Activated B cell treated with CpG ODN at 0.5 μM for 24 hours (primary cell): ENCODE data around the gene EVI5. TPM values are rescaled to one million over a fixed set of nuclear protein-coding genes. Genes with fewer than 3 reads are reported as not detected.
"Not testable (repeated sequence)": the region's sequence is repeated elsewhere in the genome, so short reads cannot be mapped to it uniquely, and the experiment has no call there.

ENCODE experiments used
- ATAC-seq: fragments of 200-7000 bp; cut with Tn5 transposase; one replicate; pipeline ENCODE4 v1.10.0; 2021; ENCODE audit warnings: low read depth, mild to moderate bottlenecking, moderate library complexity
- CTCF ChIA-PET: fragments of 350-600 bp; sonication (Branson Sonifier 250); formaldehyde crosslinking; loops from one replicate; lab custom pipeline; 2021; ENCODE audit warnings: antibody characterized with exemption; lab: Charles Lee
- POLR2A ChIA-PET: fragments of 350-600 bp; sonication (Branson Sonifier 250); formaldehyde crosslinking; loops from one replicate; lab custom pipeline; 2021; ENCODE audit warnings: antibody characterized with exemption; lab: Charles Lee
- DNase-seq: peaks from one replicate; pipeline ENCODE4 v3.0.0; 2022
- H3K27ac Mint-ChIP-seq: one replicate; pipeline ENCODE4 v1.8.0; 2020; ENCODE audit warnings: mixed read lengths
- H3K27me3 Mint-ChIP-seq: one replicate; pipeline ENCODE4 v1.8.0; 2021; ENCODE audit warnings: mixed read lengths
- H3K36me3 Mint-ChIP-seq: one replicate; pipeline ENCODE4 v1.8.0; 2021; ENCODE audit warnings: low read depth, mixed read lengths
- H3K4me1 Mint-ChIP-seq: one replicate; pipeline ENCODE4 v1.8.0; 2021; ENCODE audit warnings: mixed read lengths
- H3K4me3 Mint-ChIP-seq: one replicate; pipeline ENCODE4 v1.8.0; 2020; ENCODE audit warnings: mild to moderate bottlenecking, mixed read lengths
- H3K9me3 Mint-ChIP-seq: one replicate; pipeline ENCODE4 v1.8.0; 2020; ENCODE audit warnings: mixed read lengths
- intact Hi-C: fragments of 100-400 bp; cut with micrococcal nuclease; formaldehyde crosslinking; loops from one replicate; pipeline ENCODE4 v1.15.1; 2024
- total RNA-seq: library from RNA; stranded (reverse); gene quantifications from 2 replicates; pipeline ENCODE4 v1.2.3, GENCODE V29; 2022
- TF ChIP-seq, protein P1 (sequence below): fragments of 200-600 bp; IDR thresholded peaks from one replicate; pipeline ENCODE4 v1.8.0; 2022; ENCODE audit warnings: antibody characterized with exemption, mild to moderate bottlenecking

The EVI5 gene
- total RNA-seq, 1 donor from 2014 or later, result 27.4 TPM

DNA sequence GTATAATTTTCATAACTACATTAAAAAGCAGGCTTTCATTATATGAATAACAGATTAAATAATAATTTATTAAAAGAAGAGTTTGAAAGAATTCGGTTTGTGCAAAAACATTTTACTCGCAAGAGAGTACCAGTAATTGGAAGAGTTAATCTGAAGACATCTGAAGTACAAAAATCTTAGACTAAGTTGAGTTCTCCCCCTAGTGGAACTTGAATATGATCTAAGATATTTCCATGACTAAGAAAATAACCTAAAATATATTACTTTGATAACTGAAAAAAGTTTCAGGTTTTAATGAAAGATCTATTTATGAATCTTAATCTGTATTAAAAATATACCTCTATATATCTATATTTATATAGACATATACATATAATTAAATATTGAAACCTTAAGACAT lies 185.7 kb downstream of the EVI5 start:
- ATAC-seq, result no peak
- H3K4me3 Mint-ChIP-seq, result no peak overlapping the region
- peaks cover 2% of the 10 kb centered on the region for H3K9me3 Mint-ChIP-seq
- H3K36me3 Mint-ChIP-seq, result peaks cover 4% of the 10 kb centered on the region
- H3K4me1 Mint-ChIP-seq, result no peaks in the 10 kb centered on the region
- no peak overlapping the region for H3K27ac Mint-ChIP-seq
- TF ChIP-seq, protein P1, sequence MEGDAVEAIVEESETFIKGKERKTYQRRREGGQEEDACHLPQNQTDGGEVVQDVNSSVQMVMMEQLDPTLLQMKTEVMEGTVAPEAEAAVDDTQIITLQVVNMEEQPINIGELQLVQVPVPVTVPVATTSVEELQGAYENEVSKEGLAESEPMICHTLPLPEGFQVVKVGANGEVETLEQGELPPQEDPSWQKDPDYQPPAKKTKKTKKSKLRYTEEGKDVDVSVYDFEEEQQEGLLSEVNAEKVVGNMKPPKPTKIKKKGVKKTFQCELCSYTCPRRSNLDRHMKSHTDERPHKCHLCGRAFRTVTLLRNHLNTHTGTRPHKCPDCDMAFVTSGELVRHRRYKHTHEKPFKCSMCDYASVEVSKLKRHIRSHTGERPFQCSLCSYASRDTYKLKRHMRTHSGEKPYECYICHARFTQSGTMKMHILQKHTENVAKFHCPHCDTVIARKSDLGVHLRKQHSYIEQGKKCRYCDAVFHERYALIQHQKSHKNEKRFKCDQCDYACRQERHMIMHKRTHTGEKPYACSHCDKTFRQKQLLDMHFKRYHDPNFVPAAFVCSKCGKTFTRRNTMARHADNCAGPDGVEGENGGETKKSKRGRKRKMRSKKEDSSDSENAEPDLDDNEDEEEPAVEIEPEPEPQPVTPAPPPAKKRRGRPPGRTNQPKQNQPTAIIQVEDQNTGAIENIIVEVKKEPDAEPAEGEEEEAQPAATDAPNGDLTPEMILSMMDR, result no peak
- CTCF ChIA-PET, result interaction anchor here (0.9 to 4.1 kb wide), 4 partner anchors 25 to 289 kb away, joined by 3 to 19 read pairs (median 7); no protein-coding TSS in a partner anchor
- intact Hi-C loops, result loop anchor here (1.0 to 2.0 kb wide), 4 partner anchors 62 to 289 kb away; partner anchors contain the start of gene GFI1
- H3K27me3 Mint-ChIP-seq, result no peaks in the 10 kb centered on the region
- no peak for DNase-seq
- POLR2A ChIA-PET, result no interaction called here

- POLR2A ChIA-PET, result not testable (repeated sequence)
Measured at GRCh38 chr1:92589361-92589760, 195.5 kb downstream of the EVI5 start.

GRCh38 chr1:92587445-92587844 lies 197.5 kb downstream of the EVI5 start:
- Mint-ChIP-seq H3K4me1 (no peaks in the 10 kb centered on the region), H3K4me3 (no peak overlapping the region)
- no peak for DNase-seq

More at GRCh38 chr1:92589361-92589760, 195.5 kb downstream of the EVI5 start:
- H3K36me3 Mint-ChIP-seq, result peaks cover 33% of the 10 kb centered on the region
- intact Hi-C loops, result loop anchor here (10.0 kb wide), 1 partner anchor 55 kb away; no protein-coding TSS in a partner anchor
- DNase-seq, ATAC-seq, CTCF ChIA-PET, H3K4me3 Mint-ChIP-seq, H3K9me3 Mint-ChIP-seq, H3K27ac Mint-ChIP-seq, H3K27me3 Mint-ChIP-seq, H3K4me1 Mint-ChIP-seq: not testable (repeated sequence)

DNA sequence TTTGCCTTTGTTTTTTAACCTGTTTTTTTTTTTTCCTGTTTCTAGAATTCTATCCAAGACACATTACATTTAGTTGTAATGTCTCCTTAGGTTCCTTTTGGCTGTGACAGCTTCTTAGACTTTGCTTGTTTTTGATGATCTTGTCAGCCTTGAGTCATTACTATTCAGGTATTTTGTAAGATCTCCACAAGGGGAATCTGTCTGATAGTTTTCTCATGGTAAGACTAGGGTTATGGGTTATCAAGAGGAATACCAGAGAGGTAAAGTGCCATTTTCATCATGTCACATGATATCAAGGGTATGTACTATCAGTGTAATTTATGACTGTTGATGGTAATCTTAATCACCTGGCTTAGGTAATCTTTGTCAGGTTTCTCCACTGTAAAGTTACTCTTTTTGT lies 199.1 kb downstream of the EVI5 start:
- no peak overlapping the region for H3K27ac Mint-ChIP-seq
- TF ChIP-seq, protein P1, result no peak
- no peak overlapping the region for H3K4me3 Mint-ChIP-seq
- peaks cover 2% of the 10 kb centered on the region for H3K9me3 Mint-ChIP-seq
- H3K27me3 Mint-ChIP-seq, result no peaks in the 10 kb centered on the region
- peaks cover 32% of the 10 kb centered on the region for H3K36me3 Mint-ChIP-seq
- CTCF ChIA-PET, result no interaction called here
- intact Hi-C loops, result loop anchor here (10.0 kb wide), 1 partner anchor 51 kb away; no protein-coding TSS in a partner anchor
- H3K4me1 Mint-ChIP-seq, result no peaks in the 10 kb centered on the region
- POLR2A ChIA-PET, result no interaction called here
- ATAC-seq (no peak), DNase-seq (no peak)

More at GRCh38 chr1:92587445-92587844, 197.5 kb downstream of the EVI5 start:
- H3K9me3 Mint-ChIP-seq, result peaks cover 2% of the 10 kb centered on the region
- H3K27ac Mint-ChIP-seq, result no peak overlapping the region
- POLR2A ChIA-PET, result interaction anchor here (0.6 kb wide), 1 partner anchor 104 kb away, joined by 9 read pairs; no protein-coding TSS in a partner anchor
- CTCF ChIA-PET, result no interaction called here
- TF ChIP-seq, protein P1, result no peak
- no peak for ATAC-seq
- H3K36me3 Mint-ChIP-seq, result peaks cover 31% of the 10 kb centered on the region
- intact Hi-C loops, result loop anchor here (10.0 kb wide), 1 partner anchor 53 kb away; no protein-coding TSS in a partner anchor
- H3K27me3 Mint-ChIP-seq, result no peaks in the 10 kb centered on the region

GRCh38 chr1:92584810-92585209 lies 200.1 kb downstream of the EVI5 start:
- H3K4me3 Mint-ChIP-seq, H3K27ac Mint-ChIP-seq, ATAC-seq, DNase-seq, H3K4me1 Mint-ChIP-seq, H3K27me3 Mint-ChIP-seq, CTCF ChIA-PET, H3K9me3 Mint-ChIP-seq: not testable (repeated sequence)
- H3K36me3 Mint-ChIP-seq, result peaks cover 23% of the 10 kb centered on the region
- intact Hi-C loops, result loop anchor here (10.0 kb wide), 1 partner anchor 50 kb away; no protein-coding TSS in a partner anchor
- POLR2A ChIA-PET, result interaction anchor here (0.7 kb wide), 1 partner anchor 213 kb away, joined by 4 read pairs; no protein-coding TSS in a partner anchor
